ENCODE measurements around the gene BFSP2.

GRCh38 chr3:133368371-133369067 lies 31.3 kb upstream of the BFSP2 start:
- TF ChIP-seq POLR2A (IDR thresholded peaks at IDR 0.05) (no peak), POLR2AphosphoS5 (IDR thresholded peaks at IDR 0.05) (no peak)
- TF ChIP-seq, protein P1, sequence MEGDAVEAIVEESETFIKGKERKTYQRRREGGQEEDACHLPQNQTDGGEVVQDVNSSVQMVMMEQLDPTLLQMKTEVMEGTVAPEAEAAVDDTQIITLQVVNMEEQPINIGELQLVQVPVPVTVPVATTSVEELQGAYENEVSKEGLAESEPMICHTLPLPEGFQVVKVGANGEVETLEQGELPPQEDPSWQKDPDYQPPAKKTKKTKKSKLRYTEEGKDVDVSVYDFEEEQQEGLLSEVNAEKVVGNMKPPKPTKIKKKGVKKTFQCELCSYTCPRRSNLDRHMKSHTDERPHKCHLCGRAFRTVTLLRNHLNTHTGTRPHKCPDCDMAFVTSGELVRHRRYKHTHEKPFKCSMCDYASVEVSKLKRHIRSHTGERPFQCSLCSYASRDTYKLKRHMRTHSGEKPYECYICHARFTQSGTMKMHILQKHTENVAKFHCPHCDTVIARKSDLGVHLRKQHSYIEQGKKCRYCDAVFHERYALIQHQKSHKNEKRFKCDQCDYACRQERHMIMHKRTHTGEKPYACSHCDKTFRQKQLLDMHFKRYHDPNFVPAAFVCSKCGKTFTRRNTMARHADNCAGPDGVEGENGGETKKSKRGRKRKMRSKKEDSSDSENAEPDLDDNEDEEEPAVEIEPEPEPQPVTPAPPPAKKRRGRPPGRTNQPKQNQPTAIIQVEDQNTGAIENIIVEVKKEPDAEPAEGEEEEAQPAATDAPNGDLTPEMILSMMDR (IDR thresholded peaks at IDR 0.05): no peak
